ENCODE results near the gene C13orf42. TPM values are rescaled to one million over a fixed set of nuclear protein-coding genes. Genes with fewer than 3 reads are reported as not detected.

C13orf42 gene
- total RNA-seq, 1 experiment from 2014 or later: not detected

DNA sequence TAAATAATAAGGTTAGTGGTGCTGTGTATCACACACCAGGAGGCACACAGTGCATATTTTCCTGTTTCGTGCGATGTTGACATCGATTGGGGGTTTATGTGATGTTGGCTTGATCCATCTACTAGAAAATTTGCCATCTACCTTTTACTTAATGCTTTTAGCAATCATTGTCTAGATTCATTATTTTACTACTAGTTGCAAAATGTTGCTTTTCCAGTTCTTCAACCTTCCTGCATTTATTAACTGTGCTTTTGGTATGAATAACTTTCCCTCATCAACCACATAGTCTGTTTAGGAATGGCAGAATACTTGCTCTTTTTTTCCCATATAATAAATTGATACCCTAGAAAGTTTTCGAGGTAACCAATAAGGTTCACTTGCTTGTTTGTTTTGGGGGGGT is 17.5 kb downstream of the C13orf42 start:
- ChIA-PET POLR2A (no interaction called here), CTCF (no interaction called here), RAD21 (ENCODE audit: low non-redundant PET in 1 of 2, low total read pairs in 2 of 2, uncharacterized antibody in 2 of 2, unreplicated experiment in 2 of 2) (no interaction called here)
- intact Hi-C loops (cut with micrococcal nuclease): no loop called here
- Histone ChIP-seq H3K9me2 (ENCODE audit: insufficient read depth) (no peaks in the 10 kb centered on the region), H3K9me3 (ENCODE audit: control insufficient read depth in 1 of 2, insufficient read depth in 1 of 2, low read depth in 1 of 2, low read length in 2 of 2) (no peaks in the 10 kb centered on the region), H4K20me1 (ENCODE audit: insufficient read depth) (no peaks in the 10 kb centered on the region), H3K27me3 (ENCODE audit: insufficient read depth, low read length) (no peaks in the 10 kb centered on the region), H3K9ac (ENCODE audit: low read length) (no peak overlapping the region), H3K4me1 (ENCODE audit: control insufficient read depth in 1 of 2, insufficient read depth in 2 of 2, low read length in 2 of 2) (no peaks in the 10 kb centered on the region), H3K27ac (ENCODE audit: low read depth, low read length) (no peak overlapping the region), H3K36me3 (ENCODE audit: control insufficient read depth in 1 of 2, insufficient read depth in 2 of 2, low read length in 2 of 2) (no peaks in the 10 kb centered on the region), H3K4me3 (replicated peaks in 1 of 2; ENCODE audit: low read depth in 1 of 2, low read length in 2 of 2) (no peak overlapping the region), H2AFZ (ENCODE audit: low read depth, low read length, poor library complexity, severe bottlenecking) (no peak overlapping the region), H3K4me2 (ENCODE audit: low read length) (no peak overlapping the region), H3K79me2 (ENCODE audit: insufficient read depth, low read length) (no peaks in the 10 kb centered on the region)
- no peak for TF ChIP-seq RAD21 (IDR thresholded peaks at IDR 0.05; ENCODE audit: low read depth)
- TF ChIP-seq, protein P1, sequence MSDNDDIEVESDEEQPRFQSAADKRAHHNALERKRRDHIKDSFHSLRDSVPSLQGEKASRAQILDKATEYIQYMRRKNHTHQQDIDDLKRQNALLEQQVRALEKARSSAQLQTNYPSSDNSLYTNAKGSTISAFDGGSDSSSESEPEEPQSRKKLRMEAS (IDR thresholded peaks at IDR 0.05): no peak
- TF ChIP-seq ZNF274 (IDR thresholded peaks at IDR 0.05; ENCODE audit: low read depth, low read length): no peak
- no peak for TF ChIP-seq SIN3A (IDR thresholded peaks at IDR 0.05; ENCODE audit: low read depth)
- no peak for TF ChIP-seq ZFX (IDR thresholded peaks at IDR 0.05)
- no peak for TF ChIP-seq TCF7L2 (IDR thresholded peaks at IDR 0.05; ENCODE audit: borderline replicate concordance, extremely low read depth, insufficient read depth, insufficient read length)
- TF ChIP-seq, protein P2, sequence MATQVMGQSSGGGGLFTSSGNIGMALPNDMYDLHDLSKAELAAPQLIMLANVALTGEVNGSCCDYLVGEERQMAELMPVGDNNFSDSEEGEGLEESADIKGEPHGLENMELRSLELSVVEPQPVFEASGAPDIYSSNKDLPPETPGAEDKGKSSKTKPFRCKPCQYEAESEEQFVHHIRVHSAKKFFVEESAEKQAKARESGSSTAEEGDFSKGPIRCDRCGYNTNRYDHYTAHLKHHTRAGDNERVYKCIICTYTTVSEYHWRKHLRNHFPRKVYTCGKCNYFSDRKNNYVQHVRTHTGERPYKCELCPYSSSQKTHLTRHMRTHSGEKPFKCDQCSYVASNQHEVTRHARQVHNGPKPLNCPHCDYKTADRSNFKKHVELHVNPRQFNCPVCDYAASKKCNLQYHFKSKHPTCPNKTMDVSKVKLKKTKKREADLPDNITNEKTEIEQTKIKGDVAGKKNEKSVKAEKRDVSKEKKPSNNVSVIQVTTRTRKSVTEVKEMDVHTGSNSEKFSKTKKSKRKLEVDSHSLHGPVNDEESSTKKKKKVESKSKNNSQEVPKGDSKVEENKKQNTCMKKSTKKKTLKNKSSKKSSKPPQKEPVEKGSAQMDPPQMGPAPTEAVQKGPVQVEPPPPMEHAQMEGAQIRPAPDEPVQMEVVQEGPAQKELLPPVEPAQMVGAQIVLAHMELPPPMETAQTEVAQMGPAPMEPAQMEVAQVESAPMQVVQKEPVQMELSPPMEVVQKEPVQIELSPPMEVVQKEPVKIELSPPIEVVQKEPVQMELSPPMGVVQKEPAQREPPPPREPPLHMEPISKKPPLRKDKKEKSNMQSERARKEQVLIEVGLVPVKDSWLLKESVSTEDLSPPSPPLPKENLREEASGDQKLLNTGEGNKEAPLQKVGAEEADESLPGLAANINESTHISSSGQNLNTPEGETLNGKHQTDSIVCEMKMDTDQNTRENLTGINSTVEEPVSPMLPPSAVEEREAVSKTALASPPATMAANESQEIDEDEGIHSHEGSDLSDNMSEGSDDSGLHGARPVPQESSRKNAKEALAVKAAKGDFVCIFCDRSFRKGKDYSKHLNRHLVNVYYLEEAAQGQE (IDR thresholded peaks at IDR 0.05; ENCODE audit: low read depth): no peak
- no peak for TF ChIP-seq SRF (IDR thresholded peaks at IDR 0.05; ENCODE audit: low read depth)
- no peak for TF ChIP-seq ELF1 (IDR thresholded peaks at IDR 0.05; ENCODE audit: borderline replicate concordance, low read depth)
- no peak for TF ChIP-seq SP1 (IDR thresholded peaks at IDR 0.05; ENCODE audit: low read depth)
- TF ChIP-seq EGR1 (IDR thresholded peaks at IDR 0.05; ENCODE audit: low read depth): no peak
- TF ChIP-seq JUND (IDR thresholded peaks at IDR 0.05): no peak
- no peak for TF ChIP-seq EZH2 (IDR thresholded peaks at IDR 0.05)
- no peak for TF ChIP-seq POLR2AphosphoS5 (IDR thresholded peaks at IDR 0.05; ENCODE audit: low read depth, low read length)
- no peak for TF ChIP-seq POLR2A (IDR thresholded peaks at IDR 0.05; ENCODE audit: borderline replicate concordance, extremely low read depth, insufficient read depth, insufficient read length)
- TF ChIP-seq CEBPB (IDR thresholded peaks at IDR 0.05; ENCODE audit: low read depth): no peak
- no peak for TF ChIP-seq FOSL1 (IDR thresholded peaks at IDR 0.05; ENCODE audit: low read depth)
- no peak for DNase-seq (ENCODE audit: low read depth, low spot score)
- no peak for ATAC-seq
- no TSS peak for BruUV-seq (replicated peaks)
